Nephron (organoid): ENCODE results near the gene BID.
"Not testable (repeated sequence)": the region's sequence is repeated elsewhere in the genome, so short reads cannot be mapped to it uniquely, and the experiment has no call there.

Experiments used
- H3K27ac Mint-ChIP-seq, 3 experiments: 2 replicates each; pipeline ENCODE4 v1.8.0; 2020; ENCODE audit warnings: mixed read lengths in 3 of 3, mild to moderate bottlenecking in 2 of 3, moderate library complexity in 1 of 3
- H3K27me3 Mint-ChIP-seq: 2 replicates; pipeline ENCODE4 v1.8.0; 2021; ENCODE audit warnings: low read depth, mild to moderate bottlenecking, moderate library complexity, mixed read lengths
- H3K36me3 Mint-ChIP-seq: 2 replicates; pipeline ENCODE4 v1.8.0; 2020; ENCODE audit warnings: low read depth, mixed read lengths
- H3K4me1 Mint-ChIP-seq: 2 replicates; pipeline ENCODE4 v1.8.0; 2020; ENCODE audit warnings: mixed read lengths
- H3K4me3 Mint-ChIP-seq, 3 experiments: 2 replicates each; pipeline ENCODE4 v1.8.0; 2020; ENCODE audit warnings: mild to moderate bottlenecking in 3 of 3, mixed read lengths in 3 of 3, moderate library complexity in 2 of 3
- H3K9me3 Mint-ChIP-seq: 2 replicates; pipeline ENCODE4 v1.8.0; 2020; ENCODE audit warnings: mixed read lengths
- TF ChIP-seq, protein P1 (sequence below), 3 experiments: fragments of 200-600 bp; sonication (generic); IDR thresholded peaks; one replicate each; pipeline ENCODE4 v1.5.0; 2021; ENCODE audit warnings: antibody characterized with exemption in 3 of 3; ENCODE audit not compliant: unreplicated experiment in 3 of 3

The BID gene

DNA sequence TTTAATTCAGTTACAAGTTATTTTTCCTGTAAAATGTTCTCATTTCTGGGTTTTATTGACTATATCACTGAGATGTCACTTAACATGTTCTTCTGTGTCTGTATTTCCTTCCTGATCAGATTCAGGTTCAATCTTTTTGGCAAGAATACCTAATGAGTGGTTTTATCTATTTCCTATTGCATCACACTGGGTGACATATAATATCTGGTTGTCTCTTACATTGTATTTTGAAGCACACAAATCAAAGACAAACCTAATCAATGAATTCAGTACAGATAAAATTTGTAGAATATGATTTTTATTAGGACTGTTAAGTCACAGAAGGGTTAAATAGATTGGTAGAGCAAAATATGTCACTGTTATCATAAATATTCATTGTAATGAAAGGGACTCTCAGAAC, 75.3 kb downstream of the BID start:
- Mint-ChIP-seq H3K27me3 (no peaks in the 10 kb centered on the region), H3K4me1 (no peaks in the 10 kb centered on the region), H3K9me3 (no peaks in the 10 kb centered on the region), H3K36me3 (peaks cover 22% of the 10 kb centered on the region), H3K4me3 (no peak overlapping the region), H3K27ac (no peak overlapping the region)
- TF ChIP-seq, protein P1, sequence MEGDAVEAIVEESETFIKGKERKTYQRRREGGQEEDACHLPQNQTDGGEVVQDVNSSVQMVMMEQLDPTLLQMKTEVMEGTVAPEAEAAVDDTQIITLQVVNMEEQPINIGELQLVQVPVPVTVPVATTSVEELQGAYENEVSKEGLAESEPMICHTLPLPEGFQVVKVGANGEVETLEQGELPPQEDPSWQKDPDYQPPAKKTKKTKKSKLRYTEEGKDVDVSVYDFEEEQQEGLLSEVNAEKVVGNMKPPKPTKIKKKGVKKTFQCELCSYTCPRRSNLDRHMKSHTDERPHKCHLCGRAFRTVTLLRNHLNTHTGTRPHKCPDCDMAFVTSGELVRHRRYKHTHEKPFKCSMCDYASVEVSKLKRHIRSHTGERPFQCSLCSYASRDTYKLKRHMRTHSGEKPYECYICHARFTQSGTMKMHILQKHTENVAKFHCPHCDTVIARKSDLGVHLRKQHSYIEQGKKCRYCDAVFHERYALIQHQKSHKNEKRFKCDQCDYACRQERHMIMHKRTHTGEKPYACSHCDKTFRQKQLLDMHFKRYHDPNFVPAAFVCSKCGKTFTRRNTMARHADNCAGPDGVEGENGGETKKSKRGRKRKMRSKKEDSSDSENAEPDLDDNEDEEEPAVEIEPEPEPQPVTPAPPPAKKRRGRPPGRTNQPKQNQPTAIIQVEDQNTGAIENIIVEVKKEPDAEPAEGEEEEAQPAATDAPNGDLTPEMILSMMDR (IDR thresholded peaks at IDR 0.05; ENCODE audit: unreplicated experiment in 3 of 3), result no peak

DNA sequence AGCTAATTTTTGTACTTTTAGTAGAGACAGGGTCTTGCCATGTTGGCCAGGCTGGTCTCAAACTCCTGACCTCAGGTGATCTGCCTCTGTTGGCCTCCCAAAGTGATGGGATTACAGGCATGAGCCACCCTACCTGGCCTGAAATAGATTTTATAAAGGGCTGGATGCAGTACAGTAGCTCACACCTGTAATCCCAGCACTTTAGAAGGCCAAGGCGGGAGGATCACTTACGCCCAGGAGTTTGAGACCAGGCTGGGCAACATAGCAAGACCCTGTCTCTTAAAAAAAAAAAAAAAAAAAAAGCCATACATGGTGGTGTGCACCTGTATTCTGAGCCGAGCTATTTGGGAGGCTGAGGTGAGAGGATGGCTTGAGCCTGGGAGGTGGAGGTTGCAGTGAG, 76.0 kb downstream of the BID start:
- not testable (repeated sequence) for H3K27ac Mint-ChIP-seq, H3K4me3 Mint-ChIP-seq, H3K4me1 Mint-ChIP-seq, H3K9me3 Mint-ChIP-seq, H3K27me3 Mint-ChIP-seq
- peaks cover 17% of the 10 kb centered on the region for H3K36me3 Mint-ChIP-seq

DNA sequence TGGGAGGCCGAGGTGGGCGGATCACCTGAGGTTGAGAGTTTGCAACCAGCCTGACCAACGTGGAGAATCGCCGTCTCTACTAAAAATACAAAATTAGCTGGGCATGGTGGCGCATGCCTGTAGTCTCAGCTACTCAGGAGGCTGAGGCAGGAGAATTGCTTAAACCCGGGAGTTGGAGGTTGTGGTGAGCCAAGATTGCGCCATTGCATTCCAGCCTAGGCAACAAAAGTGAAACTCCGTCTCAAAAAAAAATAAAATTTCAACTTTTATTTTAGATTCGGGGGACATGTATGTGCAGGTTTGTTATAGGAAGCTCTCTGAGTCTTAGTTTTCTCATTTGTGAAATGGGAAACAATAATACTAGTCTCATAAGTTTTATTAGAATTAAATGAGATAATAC, 77.1 kb downstream of the BID start:
- not testable (repeated sequence) for H3K27ac Mint-ChIP-seq

DNA sequence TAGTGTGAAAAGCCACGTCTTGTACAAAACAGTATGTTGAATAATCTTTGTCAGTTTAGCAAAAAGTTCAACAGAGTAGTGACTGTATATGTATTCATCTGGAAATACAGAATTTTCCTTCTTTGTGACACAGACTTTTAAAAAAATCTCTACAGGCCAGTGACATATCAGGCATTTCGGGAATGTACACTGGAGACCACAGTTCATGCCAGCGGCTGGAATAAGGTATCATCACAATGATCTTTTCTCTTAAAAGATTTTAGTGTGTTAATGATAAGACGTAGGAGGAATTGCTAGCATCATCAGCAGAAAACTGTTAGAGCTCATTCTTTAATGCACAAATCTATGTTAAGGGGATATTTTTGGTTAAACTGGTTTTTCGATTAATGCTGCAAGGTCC, 78.3 kb downstream of the BID start:
- H3K4me1 Mint-ChIP-seq, result no peaks in the 10 kb centered on the region
- TF ChIP-seq, protein P1 (IDR thresholded peaks at IDR 0.05; ENCODE audit: unreplicated experiment in 3 of 3), result no peak
- no peaks in the 10 kb centered on the region for H3K9me3 Mint-ChIP-seq
- H3K27ac Mint-ChIP-seq, result no peak overlapping the region
- no peaks in the 10 kb centered on the region for H3K27me3 Mint-ChIP-seq
- H3K4me3 Mint-ChIP-seq, result no peak overlapping the region
- peaks cover 17% of the 10 kb centered on the region for H3K36me3 Mint-ChIP-seq

More for the DNA sequence above, 77.1 kb downstream of the BID start:
- H3K9me3 Mint-ChIP-seq, H3K4me1 Mint-ChIP-seq, H3K4me3 Mint-ChIP-seq, H3K27me3 Mint-ChIP-seq: not testable (repeated sequence)
- H3K36me3 Mint-ChIP-seq, result peaks cover 15% of the 10 kb centered on the region

DNA sequence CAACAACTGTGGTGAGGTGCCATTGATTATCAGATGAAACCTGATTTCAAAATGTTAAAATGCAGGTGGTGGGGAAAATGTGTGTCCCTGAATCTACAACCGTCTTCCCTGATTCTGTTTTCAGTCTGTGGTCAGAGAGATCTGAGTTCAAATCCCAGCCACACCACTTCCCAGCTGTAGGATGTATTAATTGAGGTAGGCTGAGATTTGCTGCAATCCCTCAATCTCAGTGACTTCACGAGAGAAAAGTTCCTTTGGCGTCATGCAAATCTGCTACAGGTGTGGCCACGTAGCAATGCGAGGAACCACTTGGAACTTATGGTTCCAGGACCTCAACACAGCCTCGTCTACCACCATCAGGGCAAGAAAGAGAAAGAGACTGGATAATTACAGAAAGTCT, 79.5 kb downstream of the BID start:
- Mint-ChIP-seq H3K4me1 (no peaks in the 10 kb centered on the region), H3K27ac (no peak overlapping the region), H3K9me3 (no peaks in the 10 kb centered on the region), H3K4me3 (no peak overlapping the region), H3K27me3 (no peaks in the 10 kb centered on the region), H3K36me3 (peaks cover 14% of the 10 kb centered on the region)
- TF ChIP-seq, protein P1 (IDR thresholded peaks at IDR 0.05; ENCODE audit: unreplicated experiment in 3 of 3), result no peak

DNA sequence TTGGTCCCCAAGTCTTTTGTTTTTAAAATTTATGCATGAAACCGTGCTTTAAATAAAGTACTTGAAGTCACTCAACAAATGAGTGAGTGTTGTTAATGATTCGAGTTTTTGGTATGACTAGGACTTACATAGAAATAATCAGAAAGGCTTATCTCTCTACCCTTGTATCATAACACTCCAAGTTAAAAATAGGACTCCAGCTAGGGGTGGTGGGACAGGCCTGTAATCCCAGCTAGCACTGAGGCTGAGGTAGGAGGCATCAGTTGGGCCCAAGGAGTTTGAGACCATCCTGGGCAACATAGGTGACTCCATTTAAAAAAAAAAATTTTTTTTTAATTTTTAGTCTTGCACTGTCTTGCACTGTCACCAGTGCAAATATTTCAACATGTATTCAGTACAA, 80.1 kb downstream of the BID start:
- Mint-ChIP-seq H3K4me1 (no peaks in the 10 kb centered on the region), H3K36me3 (peaks cover 14% of the 10 kb centered on the region), H3K27ac (no peak overlapping the region), H3K27me3 (no peaks in the 10 kb centered on the region), H3K9me3 (no peaks in the 10 kb centered on the region), H3K4me3 (no peak overlapping the region)
- TF ChIP-seq, protein P1 (IDR thresholded peaks at IDR 0.05; ENCODE audit: unreplicated experiment in 3 of 3), result no peak

DNA sequence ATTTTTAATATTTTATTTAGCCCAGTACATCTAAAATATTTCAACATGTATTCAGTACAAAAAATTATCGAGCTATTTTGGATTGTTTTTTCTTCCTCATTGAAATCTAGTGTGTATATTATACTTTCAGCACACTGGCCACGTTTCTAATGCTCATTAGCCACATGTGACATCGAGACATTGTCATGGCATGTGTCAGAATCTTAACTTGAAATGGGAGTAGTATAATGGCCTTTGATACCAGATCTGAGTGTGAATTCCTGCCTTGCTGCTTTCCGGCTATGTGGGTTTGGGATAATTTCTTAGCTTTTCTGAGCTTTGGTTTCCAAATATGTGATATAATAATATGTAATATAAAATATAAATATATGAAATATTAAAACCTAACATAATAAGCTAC, 81.4 kb downstream of the BID start:
- H3K9me3 Mint-ChIP-seq, result no peaks in the 10 kb centered on the region
- H3K36me3 Mint-ChIP-seq, result peaks cover 13% of the 10 kb centered on the region
- no peaks in the 10 kb centered on the region for H3K4me1 Mint-ChIP-seq
- no peak overlapping the region for H3K4me3 Mint-ChIP-seq
- no peaks in the 10 kb centered on the region for H3K27me3 Mint-ChIP-seq
- TF ChIP-seq, protein P1 (IDR thresholded peaks at IDR 0.05; ENCODE audit: unreplicated experiment in 3 of 3), result no peak
- no peak overlapping the region for H3K27ac Mint-ChIP-seq
